ENCODE measurements around the gene CEACAM20. TPM values are rescaled to one million over a fixed set of nuclear protein-coding genes. Genes with fewer than 3 reads are reported as not detected.
"Not testable (repeated sequence)": the region's sequence is repeated elsewhere in the genome, so short reads cannot be mapped to it uniquely, and the experiment has no call there.

The CEACAM20 gene
- total and polyA plus RNA-seq, 2 donors from 2014 or later, result not detected

GRCh38 chr19:44540736-44541135 is 11.3 kb upstream of the CEACAM20 start:
- intact Hi-C loops (cut with DNase I), result no loop called here
- no peak overlapping the region for H3K4me3 ChIP-seq (ENCODE audit: low read length in 3 of 3)
- FAIRE-seq, result no peak
- TF ChIP-seq CTCF (IDR thresholded peaks at IDR 0.05; ENCODE audit: borderline replicate concordance, extremely low read depth, insufficient read depth), result no peak
- DNase-seq, result peak in 1 of 5 donors; percentile 55
- no peaks in the 10 kb centered on the region for H3K9me3 ChIP-seq (ENCODE audit: control insufficient read depth in 2 of 3, insufficient read depth in 1 of 3, low read length in 3 of 3)
- H3K9ac ChIP-seq (ENCODE audit: low read length in 3 of 3), result no peak overlapping the region
- no peaks in the 10 kb centered on the region for H3K36me3 ChIP-seq (ENCODE audit: control insufficient read depth in 2 of 3, insufficient read depth in 3 of 3, low read length in 3 of 3)
- no peaks in the 10 kb centered on the region for H3K27me3 ChIP-seq (ENCODE audit: control insufficient read depth, insufficient read depth, low read length)
- no peaks in the 10 kb centered on the region for H3K4me1 ChIP-seq (ENCODE audit: control insufficient read depth in 2 of 3, insufficient read depth in 2 of 3, low read depth in 1 of 3, low read length in 3 of 3)
- no peak overlapping the region for H3K27ac ChIP-seq (ENCODE audit: low read depth in 2 of 2, low read length in 2 of 2)

- Histone ChIP-seq H3K36me3 (ENCODE audit: control insufficient read depth in 2 of 3, insufficient read depth in 3 of 3, low read length in 3 of 3) (no peaks in the 10 kb centered on the region), H3K27me3 (ENCODE audit: control insufficient read depth, insufficient read depth, low read length) (no peaks in the 10 kb centered on the region), H3K4me3 (ENCODE audit: low read length in 3 of 3) (no peak overlapping the region), H3K9ac (ENCODE audit: low read length in 3 of 3) (no peak overlapping the region), H3K4me1 (ENCODE audit: control insufficient read depth in 2 of 3, insufficient read depth in 2 of 3, low read depth in 1 of 3, low read length in 3 of 3) (no peaks in the 10 kb centered on the region), H3K27ac (ENCODE audit: low read depth in 2 of 2, low read length in 2 of 2) (no peak overlapping the region), H3K9me3 (ENCODE audit: control insufficient read depth in 2 of 3, insufficient read depth in 1 of 3, low read length in 3 of 3) (no peaks in the 10 kb centered on the region)
- FAIRE-seq (no peak), DNase-seq (peak in 1 of 5 donors; percentile 27)
- intact Hi-C loops (cut with DNase I), result no loop called here
- no peak for TF ChIP-seq CTCF (IDR thresholded peaks at IDR 0.05; ENCODE audit: borderline replicate concordance, extremely low read depth, insufficient read depth)
Observed at GRCh38 chr19:44539991-44540390, 10.5 kb upstream of the CEACAM20 start.

- FAIRE-seq, result no peak
- intact Hi-C loops (cut with DNase I), result no loop called here
Observed at GRCh38 chr19:44539236-44539826, 9.9 kb upstream of the CEACAM20 start.

GRCh38 chr19:44535361-44535760 is 5.9 kb upstream of the CEACAM20 start:
- H3K27me3 ChIP-seq (ENCODE audit: control insufficient read depth, insufficient read depth, low read length); H3K4me3 ChIP-seq (ENCODE audit: low read length in 3 of 3); intact Hi-C loops (cut with DNase I); H3K36me3 ChIP-seq (ENCODE audit: control insufficient read depth in 2 of 3, insufficient read depth in 3 of 3, low read length in 3 of 3); H3K9ac ChIP-seq (ENCODE audit: low read length in 3 of 3); H3K9me3 ChIP-seq (ENCODE audit: control insufficient read depth in 2 of 3, insufficient read depth in 1 of 3, low read length in 3 of 3); H3K27ac ChIP-seq (ENCODE audit: low read depth in 2 of 2, low read length in 2 of 2); H3K4me1 ChIP-seq (ENCODE audit: control insufficient read depth in 2 of 3, insufficient read depth in 2 of 3, low read depth in 1 of 3, low read length in 3 of 3); FAIRE-seq: not testable (repeated sequence)
- peak in 1 of 5 donors; percentile 1 for DNase-seq

More at GRCh38 chr19:44539236-44539826, 9.9 kb upstream of the CEACAM20 start:
- no peaks in the 10 kb centered on the region for H3K9me3 ChIP-seq (ENCODE audit: control insufficient read depth in 2 of 3, insufficient read depth in 1 of 3, low read length in 3 of 3)
- no peak overlapping the region for H3K27ac ChIP-seq (ENCODE audit: low read depth in 2 of 2, low read length in 2 of 2)
- H3K27me3 ChIP-seq (ENCODE audit: control insufficient read depth, insufficient read depth, low read length), result no peaks in the 10 kb centered on the region
- H3K4me3 ChIP-seq (ENCODE audit: low read length in 3 of 3), result no peak overlapping the region
- H3K36me3 ChIP-seq (ENCODE audit: control insufficient read depth in 2 of 3, insufficient read depth in 3 of 3, low read length in 3 of 3), result no peaks in the 10 kb centered on the region
- TF ChIP-seq CTCF (IDR thresholded peaks at IDR 0.05; ENCODE audit: borderline replicate concordance, extremely low read depth, insufficient read depth), result no peak
- no peaks in the 10 kb centered on the region for H3K4me1 ChIP-seq (ENCODE audit: control insufficient read depth in 2 of 3, insufficient read depth in 2 of 3, low read depth in 1 of 3, low read length in 3 of 3)
- no peak overlapping the region for H3K9ac ChIP-seq (ENCODE audit: low read length in 3 of 3)
- DNase-seq, result peak in 1 of 5 donors; percentile 21

All from kidney (tissue), 14 donors.